Activated CD8-positive, alpha-beta memory T cell treated with anti-CD3 and anti-CD28 coated beads, Interleukin-2, amount 10 ng/mL, durations not matched to agents 7 days and 5 days (primary cell): ENCODE data around the gene MAML2. TPM values are rescaled to one million over a fixed set of nuclear protein-coding genes. Genes with fewer than 3 reads are reported as not detected.
"Not testable (repeated sequence)": the region's sequence is repeated elsewhere in the genome, so short reads cannot be mapped to it uniquely, and the experiment has no call there.

Experiments
- ATAC-seq: fragments of 150-1000 bp; cut with Tn5 transposase; one replicate; pipeline ENCODE4 v1.10.0; 2021; ENCODE audit warnings: moderate library complexity
- CTCF ChIA-PET: fragments of 350-600 bp; sonication (Branson Sonifier 250); formaldehyde crosslinking; loops from one replicate; lab custom pipeline; 2021; ENCODE audit warnings: antibody characterized with exemption; lab: Charles Lee
- DNase-seq: peaks from one replicate; pipeline ENCODE4 v3.0.0-alpha.2; 2020
- H3K27ac Mint-ChIP-seq: one replicate; pipeline ENCODE4 v1.8.0; 2021; ENCODE audit warnings: mild to moderate bottlenecking, mixed read lengths
- H3K27me3 Mint-ChIP-seq: one replicate; pipeline ENCODE4 v1.8.0; 2021; ENCODE audit warnings: mixed read lengths
- H3K36me3 Mint-ChIP-seq: one replicate; pipeline ENCODE4 v1.8.0; 2021; ENCODE audit warnings: mild to moderate bottlenecking, mixed read lengths
- H3K4me1 Mint-ChIP-seq: one replicate; pipeline ENCODE4 v1.8.0; 2021; ENCODE audit warnings: mixed read lengths
- H3K4me3 Mint-ChIP-seq: one replicate; pipeline ENCODE4 v1.8.0; 2021; ENCODE audit warnings: mild to moderate bottlenecking, moderate library complexity, mixed read lengths
- H3K9me3 Mint-ChIP-seq: one replicate; pipeline ENCODE4 v1.8.0; 2022; ENCODE audit warnings: low read depth, mixed read lengths
- total RNA-seq, 2 experiments: library from RNA; stranded (reverse); gene quantifications; one replicate each; pipeline ENCODE4 v1.2.3, GENCODE V29; 2021

MAML2 gene
- total RNA-seq, 2 experiments from 2014 or later, result 12.7 to 14.5 TPM

GRCh38 chr11:96293598-96294021 lies 49.4 kb downstream of the MAML2 start:
- peak; percentile 91 for ATAC-seq
- Mint-ChIP-seq H3K36me3 (peaks cover 20% of the 10 kb centered on the region), H3K4me1 (peaks cover 55% of the 10 kb centered on the region), H3K4me3 (peak overlapping the region; percentile 21), H3K27me3 (no peaks in the 10 kb centered on the region), H3K27ac (peak overlapping the region; percentile 21), H3K9me3 (no peaks in the 10 kb centered on the region)
- CTCF ChIA-PET, result interaction anchor here (1.1 to 1.9 kb wide), 2 partner anchors 23 to 46 kb away, joined by 3 to 8 read pairs; no protein-coding TSS in a partner anchor
- no peak for DNase-seq

DNA sequence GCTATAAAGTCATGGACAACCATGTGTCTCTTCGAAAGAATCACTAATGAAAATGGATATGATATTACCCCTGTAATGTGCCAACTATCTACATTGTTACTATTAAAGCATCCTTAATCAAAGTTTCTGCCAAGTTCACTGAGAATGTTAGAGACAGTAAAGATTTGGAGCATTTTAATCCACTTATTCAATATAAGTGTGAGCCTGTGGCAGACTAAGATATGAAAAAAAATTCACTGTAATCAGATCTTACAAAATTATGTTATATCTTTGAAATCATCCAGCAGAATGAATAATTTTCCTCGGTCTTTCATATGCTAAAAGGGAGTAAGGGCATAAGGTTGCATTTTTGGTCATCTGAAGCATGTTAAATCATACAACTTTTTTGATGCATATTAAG lies 49.9 kb downstream of the MAML2 start:
- H3K4me1 Mint-ChIP-seq, result peaks cover 56% of the 10 kb centered on the region
- H3K27ac Mint-ChIP-seq, result peak overlapping the region; percentile 21
- peaks cover 18% of the 10 kb centered on the region for H3K36me3 Mint-ChIP-seq
- H3K9me3 Mint-ChIP-seq, result no peaks in the 10 kb centered on the region
- CTCF ChIA-PET, result interaction anchor here (0.8 kb wide), 1 partner anchor 14 kb away, joined by 3 read pairs; no protein-coding TSS in a partner anchor
- no peaks in the 10 kb centered on the region for H3K27me3 Mint-ChIP-seq
- DNase-seq, result no peak
- peak overlapping the region; percentile 21 for H3K4me3 Mint-ChIP-seq
- no peak for ATAC-seq

DNA sequence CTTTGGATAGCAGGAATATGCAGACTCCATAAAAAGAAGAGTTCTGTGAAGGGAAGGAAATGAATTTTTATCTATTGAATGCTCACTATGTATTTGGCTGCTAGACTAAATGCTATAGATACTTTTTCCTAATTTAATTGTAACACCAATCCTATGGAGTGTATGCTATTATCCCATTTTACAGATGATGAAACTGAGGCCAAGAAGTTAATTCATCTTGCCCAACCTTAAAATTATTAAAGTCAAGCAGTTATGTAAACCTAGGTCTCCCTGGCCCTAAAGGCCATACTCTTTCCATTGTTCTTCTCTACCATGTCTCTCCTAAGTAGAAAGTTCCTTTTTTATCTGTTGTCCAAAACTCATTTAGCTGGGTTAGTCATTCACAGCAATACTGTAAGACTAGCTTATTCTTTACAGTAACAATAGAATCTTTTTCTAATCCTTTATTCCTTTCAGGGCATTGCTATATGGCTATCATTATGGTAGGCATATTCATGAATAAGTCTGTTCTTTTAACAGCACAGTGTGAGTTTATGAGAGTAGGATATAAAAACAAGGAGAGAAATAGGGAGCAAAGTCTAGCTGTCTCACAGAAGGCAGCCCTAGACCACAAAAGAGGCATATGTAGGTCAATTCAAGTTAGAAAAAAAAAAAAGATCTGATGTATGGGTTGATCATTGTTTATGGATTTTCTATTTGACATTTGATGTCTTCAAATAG lies 50.5 kb downstream of the MAML2 start:
- CTCF ChIA-PET, result interaction anchor here (0.8 kb wide), 1 partner anchor 15 kb away, joined by 3 read pairs; no protein-coding TSS in a partner anchor
- peaks cover 60% of the 10 kb centered on the region for H3K4me1 Mint-ChIP-seq
- DNase-seq (no peak), ATAC-seq (no peak)
- no peaks in the 10 kb centered on the region for H3K9me3 Mint-ChIP-seq
- H3K27ac Mint-ChIP-seq, result no peak overlapping the region
- no peaks in the 10 kb centered on the region for H3K27me3 Mint-ChIP-seq
- peaks cover 22% of the 10 kb centered on the region for H3K36me3 Mint-ChIP-seq
- H3K4me3 Mint-ChIP-seq, result no peak overlapping the region

DNA sequence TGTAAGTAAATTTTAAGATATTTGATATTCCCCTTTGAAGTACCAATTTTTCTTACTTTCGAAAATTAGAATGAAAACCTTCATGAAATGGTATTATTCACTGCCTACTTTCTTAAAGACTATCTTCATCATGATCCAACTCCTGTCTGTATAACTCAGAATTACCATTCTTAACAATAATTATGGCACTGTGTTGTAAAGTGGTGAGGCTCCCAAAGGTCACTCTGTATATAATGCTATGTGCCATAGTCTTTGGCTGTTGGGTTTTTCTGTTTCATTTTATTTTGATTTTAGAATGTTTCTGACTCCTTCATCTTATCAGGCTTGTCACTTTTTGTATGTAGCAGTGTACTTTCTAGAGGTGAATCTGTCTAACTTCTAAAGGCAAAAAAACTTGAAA lies 52.4 kb downstream of the MAML2 start:
- Mint-ChIP-seq H3K27me3 (no peaks in the 10 kb centered on the region), H3K9me3 (peaks cover 3% of the 10 kb centered on the region), H3K4me3 (no peak overlapping the region), H3K36me3 (peaks cover 30% of the 10 kb centered on the region), H3K4me1 (peaks cover 64% of the 10 kb centered on the region), H3K27ac (no peak overlapping the region)
- ATAC-seq, result no peak
- CTCF ChIA-PET, result no interaction called here
- no peak for DNase-seq

GRCh38 chr11:96290031-96290430 lies 53.0 kb downstream of the MAML2 start:
- peaks cover 4% of the 10 kb centered on the region for H3K9me3 Mint-ChIP-seq
- H3K36me3 Mint-ChIP-seq, result peaks cover 36% of the 10 kb centered on the region
- H3K4me3 Mint-ChIP-seq, result no peak overlapping the region
- CTCF ChIA-PET, result no interaction called here
- DNase-seq, result no peak
- no peak for ATAC-seq
- no peaks in the 10 kb centered on the region for H3K27me3 Mint-ChIP-seq
- peaks cover 65% of the 10 kb centered on the region for H3K4me1 Mint-ChIP-seq
- H3K27ac Mint-ChIP-seq, result no peak overlapping the region

DNA sequence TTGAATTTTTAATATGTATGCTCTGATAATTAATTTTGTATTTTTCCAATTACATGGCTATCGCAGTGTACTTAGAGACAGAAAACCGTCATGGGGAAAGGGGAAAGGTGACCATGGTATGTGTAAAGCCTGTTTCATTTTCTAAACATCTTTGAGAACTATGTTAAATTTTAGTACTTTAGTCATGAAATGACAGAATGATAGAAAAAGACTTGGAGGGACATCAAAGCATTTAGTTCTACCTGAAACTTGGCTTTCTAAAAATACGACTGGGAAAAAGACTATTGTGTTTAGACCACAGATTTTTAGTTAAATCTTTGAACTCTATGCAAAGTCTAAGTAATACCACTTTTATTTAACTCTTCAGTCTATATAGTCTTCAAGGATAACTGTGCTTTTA lies 54.1 kb downstream of the MAML2 start:
- CTCF ChIA-PET, result interaction anchor here (1.7 kb wide), 1 partner anchor 20 kb away, joined by 3 read pairs; no protein-coding TSS in a partner anchor
- no peak for DNase-seq
- peaks cover 4% of the 10 kb centered on the region for H3K9me3 Mint-ChIP-seq
- H3K36me3 Mint-ChIP-seq, result peaks cover 43% of the 10 kb centered on the region
- no peak for ATAC-seq
- no peaks in the 10 kb centered on the region for H3K27me3 Mint-ChIP-seq
- no peak overlapping the region for H3K4me3 Mint-ChIP-seq
- H3K4me1 Mint-ChIP-seq, result peaks cover 64% of the 10 kb centered on the region
- no peak overlapping the region for H3K27ac Mint-ChIP-seq

GRCh38 chr11:96287822-96288439 lies 55.1 kb downstream of the MAML2 start:
- no peak overlapping the region for H3K4me3 Mint-ChIP-seq
- peaks cover 4% of the 10 kb centered on the region for H3K9me3 Mint-ChIP-seq
- peaks cover 47% of the 10 kb centered on the region for H3K36me3 Mint-ChIP-seq
- ATAC-seq, result no peak
- CTCF ChIA-PET, result interaction anchor here (1.7 to 2.7 kb wide), 2 partner anchors 19 to 53 kb away, joined by 3 to 8 read pairs; no protein-coding TSS in a partner anchor
- no peak for DNase-seq
- no peak overlapping the region for H3K27ac Mint-ChIP-seq
- no peaks in the 10 kb centered on the region for H3K27me3 Mint-ChIP-seq
- peaks cover 57% of the 10 kb centered on the region for H3K4me1 Mint-ChIP-seq

DNA sequence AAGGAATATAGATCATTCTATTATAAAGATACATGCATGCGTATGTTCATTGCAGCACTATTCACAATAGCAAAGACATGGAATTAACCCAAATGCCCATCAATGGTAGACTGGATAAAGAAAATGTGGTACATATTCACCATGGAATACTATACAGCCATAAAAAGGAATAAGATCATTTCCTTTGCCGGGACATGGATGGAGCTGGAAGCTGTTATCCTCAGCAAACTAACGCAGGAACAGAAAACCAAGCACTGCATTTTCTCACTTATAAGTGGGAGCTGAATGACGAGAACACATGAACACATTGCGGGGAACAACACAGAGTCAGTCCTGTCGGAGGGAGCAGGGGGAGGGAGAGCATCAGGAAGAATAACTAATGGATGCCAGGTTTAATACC lies 57.0 kb downstream of the MAML2 start:
- Mint-ChIP-seq H3K4me1 (peaks cover 53% of the 10 kb centered on the region), H3K36me3 (peaks cover 42% of the 10 kb centered on the region)
- CTCF ChIA-PET, result interaction anchor here (0.6 to 2.7 kb wide), 5 partner anchors 12 to 57 kb away, joined by 3 to 8 read pairs (median 3); partner anchors contain the start of gene MAML2
- H3K27ac Mint-ChIP-seq, DNase-seq, H3K4me3 Mint-ChIP-seq, ATAC-seq, H3K9me3 Mint-ChIP-seq, H3K27me3 Mint-ChIP-seq: not testable (repeated sequence)

DNA sequence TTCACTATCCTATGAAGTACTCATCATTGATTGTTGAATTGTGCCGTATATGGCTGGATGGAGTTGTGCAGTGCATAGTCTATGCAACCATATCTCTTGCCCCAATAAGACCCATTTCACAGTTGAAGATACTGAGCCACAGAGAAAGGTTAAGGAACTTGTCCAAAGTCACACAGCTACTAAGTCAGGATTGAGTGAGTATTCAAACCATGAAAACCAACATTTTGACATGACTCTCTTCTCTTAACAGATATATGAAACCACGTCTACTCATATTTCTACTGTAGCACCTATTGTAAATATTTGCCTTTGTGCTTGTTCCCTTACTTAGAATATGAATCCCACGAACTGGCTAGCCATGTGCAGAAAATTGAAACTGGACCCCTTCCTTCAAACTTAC lies 58.1 kb downstream of the MAML2 start:
- Mint-ChIP-seq H3K36me3 (peaks cover 37% of the 10 kb centered on the region), H3K4me1 (peaks cover 55% of the 10 kb centered on the region), H3K27ac (no peak overlapping the region), H3K27me3 (no peaks in the 10 kb centered on the region), H3K4me3 (no peak overlapping the region), H3K9me3 (peaks cover 4% of the 10 kb centered on the region)
- CTCF ChIA-PET, result interaction anchor here (1.6 to 2.7 kb wide), 2 partner anchors 56 to 58 kb away, joined by 3 to 8 read pairs; partner anchors contain the start of gene MAML2
- DNase-seq (no peak), ATAC-seq (peak; percentile 51)

- H3K27me3 Mint-ChIP-seq, result no peaks in the 10 kb centered on the region
- H3K36me3 Mint-ChIP-seq, result peaks cover 37% of the 10 kb centered on the region
- H3K4me1 Mint-ChIP-seq, result peaks cover 58% of the 10 kb centered on the region
- ATAC-seq (no peak), DNase-seq (no peak)
- no peak overlapping the region for H3K4me3 Mint-ChIP-seq
- CTCF ChIA-PET, result interaction anchor here (1.6 kb wide), 1 partner anchor 59 kb away, joined by 3 read pairs; the partner anchor contains the start of gene MAML2
- peaks cover 4% of the 10 kb centered on the region for H3K9me3 Mint-ChIP-seq
- H3K27ac Mint-ChIP-seq, result no peak overlapping the region
These were observed 58.6 kb downstream of the MAML2 start for GRCh38 chr11:96284401-96284800.

- Mint-ChIP-seq H3K4me3 (no peak overlapping the region), H3K9me3 (peaks cover 4% of the 10 kb centered on the region), H3K4me1 (peaks cover 55% of the 10 kb centered on the region), H3K36me3 (peaks cover 42% of the 10 kb centered on the region), H3K27me3 (no peaks in the 10 kb centered on the region), H3K27ac (no peak overlapping the region)
- DNase-seq (no peak), ATAC-seq (no peak)
- CTCF ChIA-PET, result no interaction called here
These were observed 60.3 kb downstream of the MAML2 start for GRCh38 chr11:96282625-96283220.

GRCh38 chr11:96280444-96280843 lies 62.6 kb downstream of the MAML2 start:
- Mint-ChIP-seq H3K27ac (no peak overlapping the region), H3K4me1 (peaks cover 46% of the 10 kb centered on the region), H3K27me3 (no peaks in the 10 kb centered on the region), H3K9me3 (no peaks in the 10 kb centered on the region), H3K4me3 (no peak overlapping the region), H3K36me3 (peaks cover 32% of the 10 kb centered on the region)
- CTCF ChIA-PET, result interaction anchor here (0.9 to 1.9 kb wide), 6 partner anchors 13 to 113 kb away, joined by 3 to 13 read pairs (median 4); partner anchors contain the start of gene MAML2
- no peak for DNase-seq
- no peak for ATAC-seq

GRCh38 chr11:96279896-96280290 lies 63.1 kb downstream of the MAML2 start:
- DNase-seq, result no peak
- no peak overlapping the region for H3K4me3 Mint-ChIP-seq
- ATAC-seq, result no peak
- H3K4me1 Mint-ChIP-seq, result peaks cover 41% of the 10 kb centered on the region
- no peak overlapping the region for H3K27ac Mint-ChIP-seq
- no peaks in the 10 kb centered on the region for H3K27me3 Mint-ChIP-seq
- no peaks in the 10 kb centered on the region for H3K9me3 Mint-ChIP-seq
- CTCF ChIA-PET, result interaction anchor here (0.9 to 1.9 kb wide), 5 partner anchors 15 to 114 kb away, joined by 3 to 13 read pairs (median 3); partner anchors contain the start of gene MAML2
- H3K36me3 Mint-ChIP-seq, result peaks cover 27% of the 10 kb centered on the region
